ENCODE results near the gene PRAMEF17. TPM values are rescaled to one million over a fixed set of nuclear protein-coding genes. Genes with fewer than 3 reads are reported as not detected.
"Not testable (repeated sequence)": the region's sequence is repeated elsewhere in the genome, so short reads cannot be mapped to it uniquely, and the experiment has no call there.

Gene PRAMEF17
- total and polyA plus RNA-seq, 2 donors (not counting 3 experiments of a cell fraction or from before 2014, with no cell fraction given), result not detected

- DNase-seq (ENCODE audit: low read depth, low spot score); BruUV-seq (replicated peaks); intact Hi-C loops (cut with micrococcal nuclease); POLR2A ChIA-PET; H3K4me2 ChIP-seq (ENCODE audit: insufficient read depth, low read length); H3K9ac ChIP-seq (replicated peaks; ENCODE audit: extremely low read depth, insufficient read depth, low read length); H3K27ac ChIP-seq (ENCODE audit: insufficient read depth, low read depth, low read length); H3K9me3 ChIP-seq (replicated peaks; ENCODE audit: control insufficient read depth, insufficient read depth, low read length); H3K79me2 ChIP-seq (ENCODE audit: control insufficient read depth, insufficient read depth, low read length); H3K27me3 ChIP-seq (ENCODE audit: control insufficient read depth in 2 of 2, insufficient read depth in 2 of 2, low read length in 2 of 2); H2AFZ ChIP-seq (ENCODE audit: low read depth, low read length); FAIRE-seq; H3K9me1 ChIP-seq (replicated peaks; ENCODE audit: control insufficient read depth, extremely low read depth, insufficient read depth, low read length); H4K20me1 ChIP-seq (replicated peaks; ENCODE audit: control insufficient read depth, extremely low read depth, insufficient read depth, low read length); CTCF ChIA-PET; H3K4me1 ChIP-seq (ENCODE audit: control insufficient read depth, extremely low read depth, insufficient read depth, low read length); dilution Hi-C loops (cut with MboI; ENCODE audit: extremely low pct_ligation_motif_present, low sequenced_read_pairs); H3K4me3 ChIP-seq (replicated peaks in 1 of 3; ENCODE audit: insufficient read depth in 1 of 3, low read depth in 1 of 3, low read length in 3 of 3); H3K36me3 ChIP-seq (ENCODE audit: control insufficient read depth in 2 of 2, extremely low read depth in 1 of 2, insufficient read depth in 2 of 2, low read length in 2 of 2): not testable (repeated sequence)
These were observed 3.6 kb downstream of the PRAMEF17 start for GRCh38 chr1:13393004-13393403.

- dilution Hi-C loops (cut with MboI; ENCODE audit: extremely low pct_ligation_motif_present, low sequenced_read_pairs), result not testable (repeated sequence)
These were observed 5.3 kb downstream of the PRAMEF17 start for GRCh38 chr1:13394761-13395160.

GRCh38 chr1:13395311-13395710, 5.9 kb downstream of the PRAMEF17 start:
- dilution Hi-C loops (cut with MboI; ENCODE audit: extremely low pct_ligation_motif_present, low sequenced_read_pairs), result not testable (repeated sequence)

More at GRCh38 chr1:13394761-13395160, 5.3 kb downstream of the PRAMEF17 start:
- BruUV-seq (replicated peaks); H3K27me3 ChIP-seq (ENCODE audit: control insufficient read depth in 2 of 2, insufficient read depth in 2 of 2, low read length in 2 of 2); H3K9ac ChIP-seq (replicated peaks; ENCODE audit: extremely low read depth, insufficient read depth, low read length); CTCF ChIA-PET; H3K4me2 ChIP-seq (ENCODE audit: insufficient read depth, low read length); H3K79me2 ChIP-seq (ENCODE audit: control insufficient read depth, insufficient read depth, low read length); H3K27ac ChIP-seq (ENCODE audit: insufficient read depth, low read depth, low read length); H4K20me1 ChIP-seq (replicated peaks; ENCODE audit: control insufficient read depth, extremely low read depth, insufficient read depth, low read length); intact Hi-C loops (cut with micrococcal nuclease); H3K4me3 ChIP-seq (replicated peaks in 1 of 3; ENCODE audit: insufficient read depth in 1 of 3, low read depth in 1 of 3, low read length in 3 of 3); H3K36me3 ChIP-seq (ENCODE audit: control insufficient read depth in 2 of 2, extremely low read depth in 1 of 2, insufficient read depth in 2 of 2, low read length in 2 of 2); H3K4me1 ChIP-seq (ENCODE audit: control insufficient read depth, extremely low read depth, insufficient read depth, low read length); H3K9me1 ChIP-seq (replicated peaks; ENCODE audit: control insufficient read depth, extremely low read depth, insufficient read depth, low read length); H3K9me3 ChIP-seq (replicated peaks; ENCODE audit: control insufficient read depth, insufficient read depth, low read length); H2AFZ ChIP-seq (ENCODE audit: low read depth, low read length); FAIRE-seq; POLR2A ChIA-PET; DNase-seq (ENCODE audit: low read depth, low spot score): not testable (repeated sequence)

More at GRCh38 chr1:13395311-13395710, 5.9 kb downstream of the PRAMEF17 start:
- H3K9ac ChIP-seq (replicated peaks; ENCODE audit: extremely low read depth, insufficient read depth, low read length); H3K27ac ChIP-seq (ENCODE audit: insufficient read depth, low read depth, low read length); BruUV-seq (replicated peaks); CTCF ChIA-PET; FAIRE-seq; H3K4me2 ChIP-seq (ENCODE audit: insufficient read depth, low read length); H4K20me1 ChIP-seq (replicated peaks; ENCODE audit: control insufficient read depth, extremely low read depth, insufficient read depth, low read length); POLR2A ChIA-PET; DNase-seq (ENCODE audit: low read depth, low spot score); H3K79me2 ChIP-seq (ENCODE audit: control insufficient read depth, insufficient read depth, low read length); H3K36me3 ChIP-seq (ENCODE audit: control insufficient read depth in 2 of 2, extremely low read depth in 1 of 2, insufficient read depth in 2 of 2, low read length in 2 of 2); H3K9me1 ChIP-seq (replicated peaks; ENCODE audit: control insufficient read depth, extremely low read depth, insufficient read depth, low read length); intact Hi-C loops (cut with micrococcal nuclease); H2AFZ ChIP-seq (ENCODE audit: low read depth, low read length); H3K4me1 ChIP-seq (ENCODE audit: control insufficient read depth, extremely low read depth, insufficient read depth, low read length); H3K27me3 ChIP-seq (ENCODE audit: control insufficient read depth in 2 of 2, insufficient read depth in 2 of 2, low read length in 2 of 2); H3K4me3 ChIP-seq (replicated peaks in 1 of 3; ENCODE audit: insufficient read depth in 1 of 3, low read depth in 1 of 3, low read length in 3 of 3); H3K9me3 ChIP-seq (replicated peaks; ENCODE audit: control insufficient read depth, insufficient read depth, low read length): not testable (repeated sequence)

Measured in endothelial cell of umbilical vein (primary cell).